Activated naive CD4-positive, alpha-beta T cell treated with anti-CD3 and anti-CD28 coated beads, Interleukin-2, amount 50 U/mL, for 24 hours (primary cell): ENCODE results near the gene AKR7A2.
"Not testable (repeated sequence)": the region's sequence is repeated elsewhere in the genome, so short reads cannot be mapped to it uniquely, and the experiment has no call there.

ENCODE experiments used
- H3K27ac Mint-ChIP-seq: one replicate; pipeline ENCODE4 v1.8.0; 2021; ENCODE audit warnings: mild to moderate bottlenecking, mixed read lengths
- H3K27me3 Mint-ChIP-seq: one replicate; pipeline ENCODE4 v1.8.0; 2021; ENCODE audit warnings: mixed read lengths
- H3K36me3 Mint-ChIP-seq: one replicate; pipeline ENCODE4 v1.8.0; 2021; ENCODE audit warnings: mixed read lengths
- H3K4me1 Mint-ChIP-seq: one replicate; pipeline ENCODE4 v1.8.0; 2021; ENCODE audit warnings: mixed read lengths
- H3K4me3 Mint-ChIP-seq: one replicate; pipeline ENCODE4 v1.8.0; 2021; ENCODE audit warnings: mild to moderate bottlenecking, mixed read lengths
- H3K9me3 Mint-ChIP-seq: one replicate; pipeline ENCODE4 v1.8.0; 2021; ENCODE audit warnings: mixed read lengths

Gene AKR7A2

GRCh38 chr1:19306941-19307340, 5.0 kb downstream of the AKR7A2 start:
- Mint-ChIP-seq H3K27me3 (no peaks in the 10 kb centered on the region), H3K4me3 (no peak overlapping the region), H3K4me1 (peaks cover 26% of the 10 kb centered on the region), H3K9me3 (no peaks in the 10 kb centered on the region), H3K27ac (no peak overlapping the region), H3K36me3 (peaks cover 14% of the 10 kb centered on the region)

- H3K27ac Mint-ChIP-seq, result no peak overlapping the region
- peaks cover 14% of the 10 kb centered on the region for H3K36me3 Mint-ChIP-seq
- no peak overlapping the region for H3K4me3 Mint-ChIP-seq
- H3K27me3 Mint-ChIP-seq, result no peaks in the 10 kb centered on the region
- H3K9me3 Mint-ChIP-seq, result no peaks in the 10 kb centered on the region
- peaks cover 20% of the 10 kb centered on the region for H3K4me1 Mint-ChIP-seq
These were observed 6.1 kb downstream of the AKR7A2 start for GRCh38 chr1:19305880-19306279.

- not testable (repeated sequence) for H3K9me3 Mint-ChIP-seq, H3K4me3 Mint-ChIP-seq, H3K27ac Mint-ChIP-seq, H3K27me3 Mint-ChIP-seq, H3K4me1 Mint-ChIP-seq
- peaks cover 14% of the 10 kb centered on the region for H3K36me3 Mint-ChIP-seq
These were observed 7.9 kb downstream of the AKR7A2 start for GRCh38 chr1:19304081-19304480.

GRCh38 chr1:19300211-19300610, 11.7 kb downstream of the AKR7A2 start:
- Mint-ChIP-seq H3K36me3 (peaks cover 14% of the 10 kb centered on the region), H3K27ac (no peak overlapping the region), H3K4me3 (no peak overlapping the region), H3K4me1 (no peaks in the 10 kb centered on the region), H3K9me3 (peaks cover 5% of the 10 kb centered on the region), H3K27me3 (no peaks in the 10 kb centered on the region)

- Mint-ChIP-seq H3K36me3 (peaks cover 17% of the 10 kb centered on the region), H3K27me3 (no peaks in the 10 kb centered on the region), H3K4me1 (no peaks in the 10 kb centered on the region), H3K27ac (no peak overlapping the region), H3K9me3 (peaks cover 5% of the 10 kb centered on the region), H3K4me3 (no peak overlapping the region)
These were observed 17.3 kb downstream of the AKR7A2 start for GRCh38 chr1:19294638-19295037.

GRCh38 chr1:19289244-19289643, 22.7 kb downstream of the AKR7A2 start:
- Mint-ChIP-seq H3K36me3 (peaks cover 5% of the 10 kb centered on the region), H3K4me1 (peaks cover 8% of the 10 kb centered on the region), H3K27ac (no peak overlapping the region), H3K27me3 (peaks cover 3% of the 10 kb centered on the region), H3K9me3 (no peaks in the 10 kb centered on the region), H3K4me3 (peak overlapping the region; percentile 26)

- not testable (repeated sequence) for H3K9me3 Mint-ChIP-seq, H3K27ac Mint-ChIP-seq, H3K27me3 Mint-ChIP-seq, H3K36me3 Mint-ChIP-seq, H3K4me1 Mint-ChIP-seq
- peak within 1 kb of the TSS; percentile 74 for H3K4me3 Mint-ChIP-seq
These were observed 23.4 kb downstream of the AKR7A2 start, which contains the start of gene AKR7A3 for GRCh38 chr1:19288324-19289241. AKR7A3 (minus strand) TSS chr1:19288770; CDS start chr1:19288709, 61 bp downstream.

- H3K27ac Mint-ChIP-seq, result no peak overlapping the region
- no peaks in the 10 kb centered on the region for H3K9me3 Mint-ChIP-seq
- no peaks in the 10 kb centered on the region for H3K36me3 Mint-ChIP-seq
- H3K4me1 Mint-ChIP-seq, result peaks cover 8% of the 10 kb centered on the region
- H3K27me3 Mint-ChIP-seq, result peaks cover 3% of the 10 kb centered on the region
- peak overlapping the region; percentile 74 for H3K4me3 Mint-ChIP-seq
These were observed 24.3 kb downstream of the AKR7A2 start for GRCh38 chr1:19287436-19288185.

- not testable (repeated sequence) for H3K36me3 Mint-ChIP-seq, H3K4me3 Mint-ChIP-seq, H3K27me3 Mint-ChIP-seq, H3K4me1 Mint-ChIP-seq, H3K27ac Mint-ChIP-seq, H3K9me3 Mint-ChIP-seq
These were observed 26.1 kb downstream of the AKR7A2 start for GRCh38 chr1:19285807-19286206.

- not testable (repeated sequence) for H3K27ac Mint-ChIP-seq, H3K9me3 Mint-ChIP-seq, H3K4me1 Mint-ChIP-seq, H3K36me3 Mint-ChIP-seq, H3K4me3 Mint-ChIP-seq, H3K27me3 Mint-ChIP-seq
These were observed 26.6 kb downstream of the AKR7A2 start for GRCh38 chr1:19285366-19285765.

- Mint-ChIP-seq H3K4me1 (peaks cover 8% of the 10 kb centered on the region), H3K9me3 (no peaks in the 10 kb centered on the region), H3K4me3 (no peak overlapping the region), H3K27me3 (peaks cover 3% of the 10 kb centered on the region), H3K27ac (no peak overlapping the region), H3K36me3 (no peaks in the 10 kb centered on the region)
These were observed 27.1 kb downstream of the AKR7A2 start for GRCh38 chr1:19284881-19285280.

GRCh38 chr1:19283891-19284290, 28.1 kb downstream of the AKR7A2 start:
- Mint-ChIP-seq H3K27ac (no peak overlapping the region), H3K9me3 (no peaks in the 10 kb centered on the region), H3K27me3 (no peaks in the 10 kb centered on the region), H3K4me1 (peaks cover 4% of the 10 kb centered on the region), H3K4me3 (no peak overlapping the region), H3K36me3 (peaks cover 4% of the 10 kb centered on the region)

GRCh38 chr1:19274636-19275035, 37.3 kb downstream of the AKR7A2 start:
- Mint-ChIP-seq H3K4me3 (no peak overlapping the region), H3K27me3 (peaks cover 14% of the 10 kb centered on the region), H3K9me3 (peaks cover 9% of the 10 kb centered on the region), H3K4me1 (peaks cover 7% of the 10 kb centered on the region), H3K27ac (no peak overlapping the region), H3K36me3 (peaks cover 5% of the 10 kb centered on the region)

GRCh38 chr1:19273844-19274531, 38.0 kb downstream of the AKR7A2 start:
- peaks cover 14% of the 10 kb centered on the region for H3K27me3 Mint-ChIP-seq
- H3K27ac Mint-ChIP-seq, H3K9me3 Mint-ChIP-seq, H3K4me1 Mint-ChIP-seq, H3K4me3 Mint-ChIP-seq, H3K36me3 Mint-ChIP-seq: not testable (repeated sequence)

- peaks cover 2% of the 10 kb centered on the region for H3K36me3 Mint-ChIP-seq
- H3K27me3 Mint-ChIP-seq, result peaks cover 14% of the 10 kb centered on the region
- H3K27ac Mint-ChIP-seq, result no peak overlapping the region
- H3K9me3 Mint-ChIP-seq, result peaks cover 9% of the 10 kb centered on the region
- peak overlapping the region; percentile 58 for H3K4me3 Mint-ChIP-seq
- peaks cover 7% of the 10 kb centered on the region for H3K4me1 Mint-ChIP-seq
These were observed 38.7 kb downstream of the AKR7A2 start for GRCh38 chr1:19273106-19273843.
